H1 (cell line): Measurements from ENCODE around the gene B3GAT1. TPM values are rescaled to one million over a fixed set of nuclear protein-coding genes. Genes with fewer than 3 reads are reported as not detected.

Experiments used
- CTCF ChIA-PET: fragments of 300-600 bp; sonication (Branson Sonifier 250); formaldehyde crosslinking; loops from one replicate; lab custom pipeline; 2021; ENCODE audit not compliant: partially characterized antibody; lab: Charles Lee
- POLR2A ChIA-PET: fragments of 300-600 bp; sonication (Branson Sonifier 250); formaldehyde crosslinking; loops from one replicate; lab custom pipeline; 2021; ENCODE audit warnings: inconsistent platforms; ENCODE audit not compliant: partially characterized antibody; lab: Charles Lee
- DNase-seq, 2 experiments: peaks; one replicate each; pipeline versions ENCODE4 v3.0.0 to v3.0.0-alpha.2; 2010 to 2022; ENCODE audit warnings: low spot score in 2 of 2, low read depth in 1 of 2, mixed read lengths in 1 of 2
- FAIRE-seq: peaks from 2 replicates; lab custom pipeline; 2011; peaks lifted over from hg19 to GRCh38; lab: Jason Lieb, UNC
- H2AFZ ChIP-seq: 2 replicates; pipeline ENCODE4 v1.8.1; 2012; ENCODE audit warnings: low read length, inconsistent platforms
- H2AK5ac ChIP-seq: 2 replicates; pipeline ENCODE4 v1.6.1; 2013; ENCODE audit warnings: low read depth, low read length
- H2BK120ac ChIP-seq: replicated peaks from 2 replicates; pipeline ENCODE3; 2013; ENCODE audit warnings: low read depth, low read length, inconsistent platforms
- H2BK12ac ChIP-seq: 2 replicates; pipeline ENCODE4 v1.6.1; 2013; ENCODE audit warnings: low read depth, low read length
- H2BK15ac ChIP-seq: 2 replicates; pipeline ENCODE4 v1.6.1; 2013; ENCODE audit warnings: low read length
- H2BK20ac ChIP-seq: 2 replicates; pipeline ENCODE4 v1.6.1; 2013; ENCODE audit warnings: low read length
- H2BK5ac ChIP-seq: 2 replicates; pipeline ENCODE4 v1.6.1; 2013; ENCODE audit warnings: low read depth, low read length
- H3K14ac ChIP-seq: 2 replicates; pipeline ENCODE4 v1.6.1; 2013; ENCODE audit warnings: inconsistent platforms; ENCODE audit not compliant: insufficient read length
- H3K18ac ChIP-seq: 2 replicates; pipeline ENCODE4 v1.6.1; 2013; ENCODE audit warnings: low read length; ENCODE audit errors: extremely low read depth
- H3K23ac ChIP-seq: 2 replicates; pipeline ENCODE4 v1.6.1; 2013; ENCODE audit warnings: inconsistent platforms; ENCODE audit not compliant: insufficient read length
- H3K23me2 ChIP-seq: 2 replicates; pipeline ENCODE4 v1.6.1; 2013; ENCODE audit warnings: low read depth, low read length
- H3K27ac ChIP-seq: 2 replicates; pipeline ENCODE4 v1.6.1; 2011; ENCODE audit warnings: low read depth, low read length, inconsistent platforms
- H3K27me3 ChIP-seq, 4 experiments: replicated peaks in 1 of 4; 1 replicate in 1 of 4; 2 replicates in 3 of 4; pipeline versions ENCODE4 v1.6.1 to v1.8.1; 2011 to 2013; ENCODE audit warnings: low read length in 3 of 4, mild to moderate bottlenecking in 3 of 4, inconsistent platforms in 2 of 4, mixed read lengths in 2 of 4, moderate library complexity in 1 of 4; ENCODE audit not compliant: control insufficient read depth in 3 of 4, insufficient read depth in 3 of 4; ENCODE audit errors: extremely low read depth in 1 of 4
- H3K36me3 ChIP-seq, 4 experiments: 2 replicates each; pipeline versions ENCODE4 v1.6.1 to v1.8.1; 2011 to 2013; ENCODE audit warnings: mild to moderate bottlenecking in 4 of 4, low read length in 3 of 4, moderate library complexity in 2 of 4, control low read depth in 1 of 4, inconsistent platforms in 1 of 4; ENCODE audit not compliant: insufficient read depth in 4 of 4, control insufficient read depth in 2 of 4
- H3K4ac ChIP-seq: replicated peaks from 2 replicates; pipeline ENCODE3; 2013; ENCODE audit warnings: low read length, low read depth, mixed read lengths, inconsistent platforms; ENCODE audit not compliant: insufficient read length
- H3K4me1 ChIP-seq, 4 experiments: replicated peaks in 1 of 4; 1 replicate in 1 of 4; 2 replicates in 3 of 4; pipeline versions ENCODE4 v1.6.1 to v1.8.1; 2011 to 2013; ENCODE audit warnings: low read length in 3 of 4, inconsistent platforms in 2 of 4, mixed read lengths in 1 of 4; ENCODE audit not compliant: insufficient read depth in 4 of 4, control insufficient read depth in 3 of 4
- H3K4me2 ChIP-seq, 2 experiments: 2 replicates each; pipeline versions ENCODE4 v1.6.1 to v1.8.1; 2011 to 2013; ENCODE audit warnings: low read depth in 2 of 2, low read length in 2 of 2, control low read depth in 1 of 2, inconsistent platforms in 1 of 2, mild to moderate bottlenecking in 1 of 2; ENCODE audit not compliant: insufficient read depth in 1 of 2
- H3K4me3 ChIP-seq, 4 experiments: fragments of 200-600, 300-600 bp in 1 of 4; sonication (generic), shearing (Covaris generic), sonication (Bioruptor Twin) in 1 of 4; 2 replicates each; pipeline versions ENCODE4 v1.5.1 to v1.8.1; 2011 to 2016; ENCODE audit warnings: low read length in 4 of 4, low read depth in 3 of 4, control low read depth in 2 of 4, inconsistent platforms in 2 of 4, mild to moderate bottlenecking in 2 of 4, mixed read lengths in 1 of 4, moderate library complexity in 1 of 4; ENCODE audit not compliant: insufficient read depth in 2 of 4; ENCODE audit errors: extremely low read depth in 1 of 4
- H3K56ac ChIP-seq: replicated peaks from 2 replicates; pipeline ENCODE3; 2013; ENCODE audit warnings: low read depth, mild to moderate bottlenecking, mixed read lengths, low read length, inconsistent platforms; ENCODE audit not compliant: insufficient read length
- H3K79me1 ChIP-seq: 2 replicates; pipeline ENCODE4 v1.6.1; 2013; ENCODE audit warnings: low read depth, low read length, control low read depth
- H3K79me2 ChIP-seq, 2 experiments: 2 replicates each; pipeline versions ENCODE4 v1.6.1 to v1.8.1; 2012 to 2013; ENCODE audit warnings: low read length in 2 of 2, mild to moderate bottlenecking in 2 of 2, inconsistent platforms in 1 of 2; ENCODE audit not compliant: insufficient read depth in 2 of 2, control insufficient read depth in 1 of 2
- H3K9ac ChIP-seq, 4 experiments: replicated peaks in 1 of 4; 1 replicate in 1 of 4; 2 replicates in 3 of 4; pipeline versions ENCODE4 v1.6.1 to v1.8.1; 2011 to 2013; ENCODE audit warnings: low read depth in 3 of 4, low read length in 3 of 4, control low read depth in 2 of 4, mild to moderate bottlenecking in 2 of 4, moderate library complexity in 2 of 4, inconsistent platforms in 1 of 4; ENCODE audit errors: extremely low read depth in 1 of 4
- H3K9me3 ChIP-seq, 2 experiments: 2 replicates each; pipeline versions ENCODE4 v1.6.1 to v1.8.1; 2012 to 2013; ENCODE audit warnings: mild to moderate bottlenecking in 2 of 2, moderate library complexity in 2 of 2, control low read depth in 1 of 2, inconsistent platforms in 1 of 2, low read depth in 1 of 2, low read length in 1 of 2, mixed read lengths in 1 of 2; ENCODE audit not compliant: insufficient read depth in 2 of 2
- H4K20me1 ChIP-seq, 2 experiments: replicated peaks in 1 of 2; 2 replicates each; pipeline versions ENCODE3 to v1.8.1; 2011 to 2013; ENCODE audit warnings: inconsistent platforms in 2 of 2, low read length in 2 of 2, mild to moderate bottlenecking in 1 of 2; ENCODE audit not compliant: insufficient read depth in 2 of 2, control insufficient read depth in 1 of 2
- H4K5ac ChIP-seq: 2 replicates; pipeline ENCODE4 v1.6.1; 2013; ENCODE audit warnings: low read length, low read depth, mixed read lengths, inconsistent platforms; ENCODE audit not compliant: insufficient read length
- H4K8ac ChIP-seq: 2 replicates; pipeline ENCODE4 v1.8.0; 2013; ENCODE audit warnings: mild to moderate bottlenecking, moderate library complexity, low read length, inconsistent platforms; ENCODE audit not compliant: insufficient read depth; ENCODE audit errors: extremely low read depth
- H4K91ac ChIP-seq: replicated peaks from 2 replicates; pipeline ENCODE3; 2013; ENCODE audit warnings: low read length, mixed read lengths, inconsistent platforms; ENCODE audit not compliant: insufficient read length
- ATF2 ChIP-seq: IDR thresholded peaks from 2 replicates; pipeline ENCODE4 v1.6.1; 2012; ENCODE audit warnings: low read length, inconsistent platforms
- BCL11A ChIP-seq, 2 experiments: IDR thresholded peaks; one replicate each; pipeline ENCODE4 v1.6.1; 2011; ENCODE audit warnings: low read depth in 2 of 2, low read length in 2 of 2, mild to moderate bottlenecking in 2 of 2
- GABPA ChIP-seq: IDR thresholded peaks from 2 replicates; pipeline ENCODE4 v1.6.1; 2011; ENCODE audit warnings: mild to moderate bottlenecking, low read length, moderate library complexity, borderline replicate concordance; ENCODE audit not compliant: insufficient read depth
- KDM1A ChIP-seq: fragments of 200-600, 300-600 bp; sonication (generic); IDR thresholded peaks from 2 replicates; pipeline ENCODE4 v1.7.1; 2016; ENCODE audit warnings: mild to moderate bottlenecking, low read length, borderline replicate concordance
- SAP30 ChIP-seq: fragments of 300-600 bp; sonication (generic); IDR thresholded peaks from 2 replicates; pipeline ENCODE4 v1.7.1; 2012; ENCODE audit warnings: low read length, moderate library complexity, mild to moderate bottlenecking, inconsistent platforms; ENCODE audit not compliant: insufficient read depth, insufficient replicate concordance
- TEAD4 ChIP-seq: IDR thresholded peaks from 2 replicates; pipeline ENCODE4 v1.6.1; 2012; ENCODE audit warnings: low read depth, low read length, inconsistent platforms, mixed read lengths
- ZNF274 ChIP-seq: IDR thresholded peaks from 2 replicates; pipeline ENCODE4 v1.7.0; 2012; ENCODE audit warnings: low read length, borderline replicate concordance; ENCODE audit errors: extremely low read depth
- WGBS, 2 experiments: shearing (Covaris generic) in 1 of 2; methylation state at CpG; one replicate each; pipeline versions ENCODE4 v1.1.6 to v1.1.7; 2013 to 2015; ENCODE audit warnings: low lambda C conversion rate in 2 of 2, mixed read lengths in 2 of 2, inconsistent platforms in 1 of 2, low coverage in 1 of 2, missing lambda C conversion rate in 1 of 2; ENCODE audit not compliant: insufficient replicate concordance in 2 of 2, insufficient coverage in 1 of 2, insufficient read length in 1 of 2; ENCODE audit errors: extremely low coverage in 1 of 2, missing lambda C conversion rate in 1 of 2; 5-methylcytosine and 5-hydroxymethylcytosine counted together
- polyA plus RNA-seq, 7 experiments: library from polyadenylated mRNA; depleted of rRNA in 3 of 7; stranded (reverse) in 5 of 7; unstranded in 2 of 7; fragments of >200 nt in 5 of 7; fragments of 200-250 nt in 2 of 7; gene quantifications; 1 replicate in 5 of 7; 2 replicates in 1 of 7; 4 replicates in 1 of 7; pipeline versions ENCODE4 v1.2.1 to v1.2.3, GENCODE V29; 2011 to 2013; ENCODE audit warnings: missing spikeins in 2 of 7, mixed read lengths in 2 of 7
- total RNA-seq: library from RNA; stranded (reverse); fragmentation: NEBNext Ultra II Directional; extraction: Animal tissue kit (Norgen Biotek cat#: 25700); gene quantifications from 2 replicates; pipeline ENCODE4 v1.2.1, GENCODE V29; 2021
- TF ChIP-seq, protein P1 (sequence below): IDR thresholded peaks from 2 replicates; pipeline ENCODE4 v1.6.1; 2011; ENCODE audit warnings: low read depth, mild to moderate bottlenecking, low read length; ENCODE audit not compliant: insufficient read depth

B3GAT1 gene
- total and polyA plus RNA-seq, 2 of the 8 experiments (the other 6 are each of a cell fraction or from before 2014, with no cell fraction given) = 19.7 to 32.4 TPM

DNA sequence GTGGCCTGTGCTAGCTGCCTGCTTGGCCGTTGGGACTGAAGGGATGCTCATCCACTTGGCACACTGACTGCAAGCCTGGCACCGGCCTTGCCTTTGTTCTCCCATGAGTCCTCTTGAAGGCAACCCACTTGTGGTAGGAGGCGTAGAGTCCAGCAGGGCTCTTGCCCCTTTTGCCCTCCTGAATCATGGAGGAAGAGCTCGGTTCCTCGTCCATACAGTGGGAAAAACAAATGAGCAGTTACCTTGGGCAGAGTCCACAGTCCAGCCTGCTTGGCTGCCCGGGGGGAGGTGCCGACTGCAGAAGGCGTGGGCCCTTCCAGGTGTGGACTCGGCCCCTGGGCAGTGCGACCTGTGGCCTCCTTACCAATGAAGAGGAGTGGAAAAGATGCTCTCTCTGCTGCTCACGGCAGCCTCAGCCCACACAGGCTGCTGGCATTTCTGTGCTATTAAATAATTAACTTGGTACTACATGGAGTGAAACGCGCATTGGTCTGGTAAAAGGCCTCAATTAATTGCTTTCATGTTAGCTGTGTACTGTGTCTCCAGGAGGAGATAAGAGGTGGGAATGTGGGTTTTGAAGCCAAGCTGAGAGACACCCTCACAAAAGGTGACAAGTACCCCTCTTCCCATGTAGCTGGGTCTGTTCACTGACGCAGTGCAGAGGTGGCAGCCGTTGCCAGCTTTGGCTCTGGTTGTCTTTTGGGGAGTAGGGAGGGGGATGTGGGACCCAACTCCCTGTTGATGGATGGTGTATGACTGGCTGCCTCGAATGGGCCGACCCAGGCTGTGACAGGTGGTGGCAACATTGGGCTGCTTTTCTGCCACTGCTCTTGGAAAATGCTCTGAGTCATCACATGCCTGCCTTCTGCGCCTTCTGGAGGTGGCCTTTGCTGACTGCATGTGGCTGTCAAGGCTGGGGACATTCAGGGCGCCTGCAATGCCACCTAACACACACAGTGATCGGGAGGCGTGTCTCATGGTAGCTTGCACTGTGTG is 26.8 kb upstream of the B3GAT1 start:
- no peak overlapping the region; the same call in 1 of the 2 replicates for H2BK12ac ChIP-seq
- H4K91ac ChIP-seq = peak overlapping the region; percentile 41
- no peak overlapping the region for H4K5ac ChIP-seq
- H3K14ac ChIP-seq = no peak overlapping the region
- H3K27me3 ChIP-seq = no peaks in the 10 kb centered on the region
- no peaks in the 10 kb centered on the region for H4K20me1 ChIP-seq
- ChIA-PET CTCF (interaction anchor here (0.8 to 1.6 kb wide), 5 partner anchors 10 to 499 kb away, joined by 3 to 4 read pairs (median 3); no protein-coding TSS in a partner anchor), POLR2A (interaction anchor here (2.1 kb wide), 1 partner anchor 11 kb away, joined by 5 read pairs; no protein-coding TSS in a partner anchor)
- H2BK20ac ChIP-seq = no peak overlapping the region
- no peak overlapping the region for H3K9ac ChIP-seq
- no peak overlapping the region for H3K4me3 ChIP-seq
- no peaks in the 10 kb centered on the region for H3K36me3 ChIP-seq
- FAIRE-seq = no peak
- no peak overlapping the region for H2AK5ac ChIP-seq
- H3K56ac ChIP-seq = no peak overlapping the region
- WGBS, 2 experiments = 78% methylated on average over 20 of the region's 21 CpGs; no CpG with 5 or more reads in 1 of the 2 experiments
- no peak overlapping the region for H3K18ac ChIP-seq
- no peaks in the 10 kb centered on the region for H3K79me2 ChIP-seq
- no peak overlapping the region for H2BK120ac ChIP-seq
- H3K4me1 ChIP-seq = peaks cover 0 to 3% (median 1%) of the 10 kb centered on the region in 4 experiments; a peak in 3 of 7 replicates
- no peak overlapping the region for H4K8ac ChIP-seq
- peak overlapping the region; percentile 29; the same call in 1 of the 2 replicates for H2BK5ac ChIP-seq
- no peak overlapping the region for H3K4ac ChIP-seq
- no peak for DNase-seq
- H3K9me3 ChIP-seq = no peaks in the 10 kb centered on the region
- H3K79me1 ChIP-seq = no peaks in the 10 kb centered on the region; the same call in 1 of the 2 replicates
- H3K23me2 ChIP-seq = peaks cover 4% of the 10 kb centered on the region; the same call in 1 of the 2 replicates
- no peak overlapping the region for H3K23ac ChIP-seq
- H3K27ac ChIP-seq = no peak overlapping the region
- H3K4me2 ChIP-seq = no peak overlapping the region
- H2BK15ac ChIP-seq = peak overlapping the region; percentile 67; the same call in 1 of the 2 replicates
- no peak overlapping the region for H2AFZ ChIP-seq
- TF ChIP-seq TEAD4 = no peak
- no peak for TF ChIP-seq SAP30
- no peak for TF ChIP-seq KDM1A
- TF ChIP-seq ZNF274 = no peak
- no peak for TF ChIP-seq ATF2
- TF ChIP-seq BCL11A (IDR thresholded peaks at IDR 0.05; ENCODE audit: low read depth in 2 of 2, low read length in 2 of 2) = no peak
- TF ChIP-seq, protein P1, sequence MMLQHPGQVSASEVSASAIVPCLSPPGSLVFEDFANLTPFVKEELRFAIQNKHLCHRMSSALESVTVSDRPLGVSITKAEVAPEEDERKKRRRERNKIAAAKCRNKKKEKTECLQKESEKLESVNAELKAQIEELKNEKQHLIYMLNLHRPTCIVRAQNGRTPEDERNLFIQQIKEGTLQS = no peak
- no peak for TF ChIP-seq GABPA
